Breast epithelium (tissue), 3 donors: ENCODE measurements around the gene FZD2.

ENCODE experiments used
- CTCF ChIP-seq, 3 donors: fragments of 450-650 bp; IDR thresholded peaks; one replicate each; pipeline ENCODE4 v1.5.1; 2016 to 2017; ENCODE audit warnings: antibody characterized with exemption in 3 of 3, mild to moderate bottlenecking in 3 of 3, moderate library complexity in 3 of 3
- POLR2A ChIP-seq: fragments of 450-650 bp; IDR thresholded peaks from one replicate; pipeline ENCODE4 v1.6.1; 2016; ENCODE audit warnings: antibody characterized with exemption, mild to moderate bottlenecking, moderate library complexity
- POLR2AphosphoS5 ChIP-seq, 3 donors: sonication (generic); formaldehyde crosslinking; IDR thresholded peaks; one replicate each; pipeline ENCODE4 v1.6.1; 2017; ENCODE audit warnings: antibody characterized with exemption in 3 of 3

DNA sequence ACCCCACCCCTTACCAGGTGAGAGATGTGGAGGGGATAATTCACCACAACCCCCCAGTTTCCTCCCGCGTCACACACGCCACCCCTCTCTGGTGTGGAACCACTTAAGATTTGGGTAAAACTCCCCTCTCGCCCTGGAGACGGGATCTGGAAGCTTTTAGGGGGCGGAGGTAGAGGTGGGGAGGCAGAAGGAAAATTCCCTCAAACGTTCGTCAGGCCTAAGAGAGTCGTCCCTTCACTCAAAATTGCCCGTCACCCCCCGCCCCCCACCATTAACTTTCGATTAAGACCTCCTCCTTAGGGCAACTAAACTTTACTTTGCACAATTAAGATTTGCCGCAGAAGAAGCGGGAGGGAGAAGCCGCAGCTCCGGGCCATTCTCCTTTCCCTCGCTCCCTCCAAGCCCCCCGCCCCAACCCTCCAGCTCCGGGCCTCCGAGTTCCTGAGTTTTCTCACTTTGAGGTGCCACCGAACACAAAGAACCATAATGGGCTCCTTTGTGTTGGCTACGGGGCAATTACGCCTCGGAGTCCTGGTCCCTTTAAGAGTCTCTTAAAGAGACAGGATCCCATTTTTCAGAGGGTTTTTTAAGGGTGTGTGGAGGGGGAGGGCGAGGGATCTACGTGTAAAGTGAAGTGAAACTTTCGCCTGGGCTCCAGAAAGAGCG lies 985 bp upstream of the FZD2 start:
- no peak for TF ChIP-seq CTCF (IDR thresholded peaks at IDR 0.05)
- TF ChIP-seq POLR2AphosphoS5 (IDR thresholded peaks at IDR 0.05) = no peak
- TF ChIP-seq POLR2A = no peak
